T-helper 1 cell (primary cell): ENCODE measurements around the gene PDHB.
"Not testable (repeated sequence)": the region's sequence is repeated elsewhere in the genome, so short reads cannot be mapped to it uniquely, and the experiment has no call there.

Experiments
- DNase-seq, 5 donors: peaks; one replicate each; pipeline ENCODE4 v3.0.0-alpha.2; 2012 to 2020

Gene PDHB

GRCh38 chr3:58437276-58437675 lies 3.6 kb upstream of the PDHB start:
- not testable (repeated sequence) for DNase-seq

DNA sequence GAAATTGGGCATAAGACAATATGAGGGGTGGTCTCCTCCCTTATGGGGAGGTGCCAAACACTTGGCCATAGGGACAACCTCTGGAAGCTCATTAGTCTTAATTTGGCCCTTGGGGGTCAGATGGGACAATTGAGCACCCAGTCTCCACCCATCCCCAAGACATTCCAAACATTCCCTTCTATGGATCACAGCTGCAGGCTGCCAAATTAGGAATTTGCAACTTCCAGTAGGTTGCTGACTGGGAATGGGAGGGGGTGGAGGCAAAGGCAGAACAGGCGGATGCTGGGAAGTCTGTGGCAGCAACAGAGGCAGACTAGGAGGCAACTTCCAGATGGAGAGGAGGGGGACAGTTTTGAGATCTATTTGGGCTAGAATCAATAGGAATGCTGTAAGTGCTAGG lies 1.4 kb upstream of the PDHB start:
- no peak for DNase-seq

GRCh38 chr3:58434511-58434910 lies 879 bp upstream of the PDHB start:
- no peak for DNase-seq

GRCh38 chr3:58434168-58434504 lies 504 bp upstream of the PDHB start:
- no peak for DNase-seq

DNA sequence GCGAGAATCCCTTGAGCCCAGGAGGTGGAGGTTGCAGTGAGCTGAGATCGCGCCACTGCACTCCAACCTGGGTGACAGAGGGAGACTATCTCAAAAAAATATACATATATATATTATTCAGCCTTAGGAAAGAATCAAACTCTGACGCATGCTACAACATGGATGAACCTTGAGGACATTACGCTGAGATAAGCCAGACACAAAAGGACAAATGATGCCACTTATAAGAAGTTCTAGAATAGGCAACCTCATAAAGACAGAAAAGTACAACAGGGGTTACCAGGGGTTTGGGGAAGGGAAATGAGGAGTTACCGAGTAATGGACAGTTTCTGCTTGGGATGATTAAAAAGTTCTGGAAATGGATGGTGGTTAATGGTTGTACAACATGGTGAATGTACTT lies 727 bp downstream of the PDHB start:
- no peak for DNase-seq

DNA sequence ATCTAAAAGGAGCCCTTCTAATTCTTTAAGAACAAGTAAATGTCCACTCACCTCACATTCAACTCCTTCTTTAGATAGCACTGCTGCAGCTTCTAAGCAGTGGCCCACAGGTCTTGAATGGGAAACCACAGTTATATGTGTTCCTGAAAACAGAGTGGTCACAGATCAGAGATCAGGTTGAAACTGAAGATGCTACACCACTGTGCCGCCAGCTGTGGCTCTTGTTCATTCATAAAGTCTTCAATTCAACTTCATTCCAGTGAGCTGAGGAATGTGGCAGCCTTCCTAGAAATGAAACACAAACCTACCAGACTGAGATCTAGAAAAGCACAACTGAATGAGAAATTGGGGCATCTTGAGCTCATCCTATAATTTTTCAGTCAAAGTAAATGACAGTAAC lies 4.0 kb downstream of the PDHB start:
- no peak for DNase-seq

DNA sequence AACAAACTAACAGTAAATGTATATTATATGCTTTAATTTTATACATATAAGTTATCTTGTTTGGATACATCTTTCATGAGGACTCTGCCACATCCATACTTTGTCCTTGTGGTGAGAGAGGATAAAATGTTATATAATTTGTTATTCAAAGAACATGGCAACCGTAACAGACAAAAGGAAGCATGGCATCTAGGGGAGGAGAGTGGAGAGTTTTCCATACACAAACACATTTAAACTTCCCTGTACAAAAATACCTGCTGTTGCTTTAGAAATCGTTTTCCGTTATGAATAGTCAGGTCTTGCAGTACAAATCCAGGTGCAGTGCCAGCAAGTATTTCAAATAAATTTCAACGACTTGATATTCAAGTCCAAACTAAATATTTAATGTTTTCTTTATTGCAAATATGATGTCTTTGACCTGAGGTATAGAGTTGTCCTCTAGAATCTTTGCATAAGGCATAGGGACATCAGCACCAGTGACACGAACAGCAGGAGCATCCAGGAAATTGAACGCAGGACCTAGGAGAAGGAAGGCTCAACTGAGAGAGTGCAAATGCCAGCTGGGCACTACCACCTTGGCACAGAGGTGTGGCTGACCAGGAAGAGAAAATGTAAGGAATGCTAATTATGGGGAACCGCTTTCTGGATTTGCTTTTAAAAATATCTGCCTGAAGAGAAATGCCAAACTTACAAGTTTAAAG lies 5.8 kb downstream of the PDHB start:
- DNase-seq: no peak

DNA sequence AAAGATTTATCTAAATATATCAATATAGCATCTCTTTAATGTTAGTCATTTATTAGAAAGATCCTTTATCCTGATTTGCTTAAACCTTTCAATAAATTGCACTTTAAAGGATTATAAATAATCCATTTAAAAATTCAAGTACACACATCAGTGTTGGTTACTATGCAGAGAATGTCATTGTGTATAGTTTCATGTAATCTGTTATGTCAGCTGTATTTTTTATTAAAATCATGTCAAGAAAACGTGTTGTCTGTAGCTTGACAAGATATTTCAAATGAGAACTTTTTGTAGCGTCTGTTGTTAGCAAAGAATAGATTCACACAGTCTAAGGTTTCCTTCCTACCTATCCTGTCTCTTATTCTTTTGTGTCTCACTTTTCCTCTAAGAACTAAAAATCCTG lies 7.8 kb downstream of the PDHB start:
- no peak for DNase-seq

DNA sequence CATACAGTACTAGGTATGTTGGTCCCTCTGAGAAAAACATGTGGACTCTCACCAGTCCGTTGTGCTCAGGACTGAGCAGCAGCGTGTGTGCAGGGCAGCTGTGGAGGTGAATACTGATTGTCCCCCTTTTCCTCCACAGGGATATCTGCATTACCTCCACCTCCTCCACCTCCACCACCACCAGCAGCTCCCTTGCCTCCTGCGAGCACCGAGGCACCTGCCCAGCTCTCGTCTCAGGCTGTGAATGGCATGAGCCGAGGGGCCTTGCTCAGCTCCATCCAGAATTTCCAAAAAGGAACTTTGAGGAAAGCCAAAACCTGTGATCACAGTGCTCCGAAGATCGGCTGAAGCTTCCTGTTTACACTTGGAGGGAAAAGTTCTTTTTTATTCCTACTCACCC lies 9.0 kb downstream of the PDHB start:
- DNase-seq: no peak

DNA sequence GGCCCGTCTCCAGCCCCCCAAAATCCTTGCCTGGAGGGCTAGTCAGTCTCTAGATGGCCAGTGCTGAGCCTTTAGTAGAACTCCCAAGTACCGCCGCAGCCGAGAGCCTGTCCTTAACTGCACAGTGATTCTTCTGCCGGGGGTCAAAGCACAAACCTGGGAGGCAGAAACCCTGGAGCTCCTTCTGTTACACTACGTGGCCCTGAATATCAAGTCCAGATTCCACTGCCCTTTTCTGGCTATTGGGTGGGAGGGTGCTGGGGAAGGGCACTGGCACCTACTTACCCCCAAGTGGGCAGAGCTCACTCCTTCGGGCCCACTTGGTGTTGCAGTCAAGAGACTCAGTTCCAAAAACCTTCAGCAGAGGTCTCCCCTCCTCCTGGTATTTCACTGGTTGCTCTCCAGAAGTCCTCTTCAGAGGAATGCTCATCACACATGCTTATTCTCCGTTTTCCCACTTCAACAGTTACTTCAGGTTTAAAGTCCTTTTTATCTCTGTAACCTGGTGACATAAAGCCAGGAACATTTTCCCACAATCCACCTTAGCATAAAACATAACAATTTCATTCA lies 10.8 kb downstream of the PDHB start:
- DNase-seq: no peak

GRCh38 chr3:58421004-58421403 lies 12.6 kb downstream of the PDHB start:
- DNase-seq: no peak

- DNase-seq: no peak
These were observed 13.7 kb downstream of the PDHB start for GRCh38 chr3:58419780-58420507.

- DNase-seq: no peak
These were observed 15.4 kb downstream of the PDHB start for GRCh38 chr3:58418227-58418626.

DNA sequence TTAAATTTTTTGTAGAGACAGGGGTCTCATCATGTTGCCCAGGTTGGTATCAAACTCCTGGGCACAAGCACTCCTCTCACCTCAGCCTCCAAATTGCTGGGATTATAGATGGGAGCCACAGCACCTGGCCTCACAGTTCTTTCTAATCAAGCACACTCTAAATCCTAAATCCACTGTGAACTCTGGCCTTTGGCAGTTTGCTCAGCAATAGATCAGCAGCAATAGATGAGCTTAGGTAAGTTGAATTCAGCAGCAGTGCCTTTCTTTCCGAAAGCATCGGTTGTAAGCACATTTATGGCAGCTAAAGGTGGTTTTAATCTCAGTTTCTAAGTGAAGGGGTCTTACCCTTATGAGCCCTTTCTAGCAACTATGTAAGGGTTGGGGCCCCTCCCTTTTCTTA lies 16.6 kb downstream of the PDHB start:
- DNase-seq: no peak

DNA sequence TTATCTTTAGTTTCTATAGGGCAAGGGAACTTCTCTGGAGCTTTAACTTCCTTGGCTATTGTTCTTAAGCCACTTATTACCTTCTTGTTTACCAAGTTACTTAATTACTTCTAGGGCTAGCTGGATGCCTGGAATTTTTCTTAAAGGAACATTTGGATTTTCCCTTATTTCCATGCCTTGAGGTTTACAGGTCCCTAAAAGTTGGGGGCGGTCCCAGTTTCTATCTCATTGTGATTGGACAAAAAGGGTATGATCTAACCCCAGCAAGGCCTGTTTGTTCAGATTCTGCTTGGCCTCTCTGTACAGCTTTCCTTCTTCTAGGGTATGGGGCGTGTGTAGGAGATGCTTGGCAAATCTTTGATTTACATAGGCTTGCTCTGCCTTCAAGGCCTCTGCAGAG lies 17.4 kb downstream of the PDHB start:
- no peak for DNase-seq

GRCh38 chr3:58414538-58415197 lies 19.0 kb downstream of the PDHB start:
- peak in 2 of 5 donors; percentile 38 to 64 for DNase-seq

GRCh38 chr3:58411851-58412830 lies 21.5 kb downstream of the PDHB start:
- DNase-seq: no peak

- no peak for DNase-seq
These were observed 22.6 kb downstream of the PDHB start for GRCh38 chr3:58411036-58411435.

GRCh38 chr3:58409663-58410062 lies 24.0 kb downstream of the PDHB start:
- DNase-seq: no peak

- DNase-seq: no peak
These were observed 24.7 kb downstream of the PDHB start for GRCh38 chr3:58408906-58409305.

- no peak for DNase-seq
These were observed 29.2 kb downstream of the PDHB start for GRCh38 chr3:58404396-58404795.

GRCh38 chr3:58403513-58404109 lies 30.0 kb downstream of the PDHB start:
- no peak for DNase-seq
